GM18868 (cell line): ENCODE data around the gene LAMC2.
"Not testable (repeated sequence)": the region's sequence is repeated elsewhere in the genome, so short reads cannot be mapped to it uniquely, and the experiment has no call there.

Source experiments
- ATAC-seq: cut with Tn5 transposase; IDR thresholded peaks from one replicate; pipeline ENCODE4 v1.9.1; 2021; ENCODE audit warnings: mild to moderate bottlenecking, moderate library complexity; ENCODE audit not compliant: unreplicated experiment

Gene LAMC2

GRCh38 chr1:183255073-183255472 is 69.0 kb downstream of the LAMC2 start:
- no peak for ATAC-seq

GRCh38 chr1:183259924-183260323 is 73.9 kb downstream of the LAMC2 start:
- ATAC-seq = no peak

GRCh38 chr1:183262628-183263200 is 76.7 kb downstream of the LAMC2 start:
- ATAC-seq = no peak

GRCh38 chr1:183263886-183264602 is 78.0 kb downstream of the LAMC2 start:
- ATAC-seq = no peak

GRCh38 chr1:183267646-183268431 is 81.8 kb downstream of the LAMC2 start:
- no peak for ATAC-seq

- no peak for ATAC-seq
These were observed 84.6 kb downstream of the LAMC2 start for GRCh38 chr1:183270541-183271141.

- ATAC-seq = no peak
These were observed 86.4 kb downstream of the LAMC2 start for GRCh38 chr1:183272390-183272848.

- no peak for ATAC-seq
These were observed 87.2 kb downstream of the LAMC2 start for GRCh38 chr1:183273300-183273699.

GRCh38 chr1:183273984-183274383 is 87.9 kb downstream of the LAMC2 start:
- not testable (repeated sequence) for ATAC-seq

GRCh38 chr1:183274836-183275235 is 88.8 kb downstream of the LAMC2 start:
- ATAC-seq = no peak

GRCh38 chr1:183275322-183275721 is 89.3 kb downstream of the LAMC2 start:
- ATAC-seq = no peak

- no peak for ATAC-seq
These were observed 90.5 kb downstream of the LAMC2 start for GRCh38 chr1:183276386-183277080.

- ATAC-seq = no peak
These were observed 92.0 kb downstream of the LAMC2 start for GRCh38 chr1:183277821-183278738.

- ATAC-seq = no peak
These were observed 92.9 kb downstream of the LAMC2 start for GRCh38 chr1:183278739-183279591.

- no peak for ATAC-seq
These were observed 93.8 kb downstream of the LAMC2 start for GRCh38 chr1:183279835-183280234.

- ATAC-seq = no peak
These were observed 95.0 kb downstream of the LAMC2 start for GRCh38 chr1:183281039-183281438.

GRCh38 chr1:183281553-183282091 is 95.6 kb downstream of the LAMC2 start:
- peak; percentile 78 for ATAC-seq

- ATAC-seq = no peak
These were observed 96.2 kb downstream of the LAMC2 start for GRCh38 chr1:183282101-183282855.
